NCI-H446 (cell line): ENCODE measurements around the gene EFNB2.

ENCODE experiments used
- DNase-seq, 2 experiments: peaks; one replicate each; lab custom pipeline; 2025; lab: John Stamatoyannopoulos, UW

The EFNB2 gene

GRCh38 chr13:106535552-106536243, at the start of gene EFNB2:
TSS of gene EFNB2 (minus strand) at chr13:106535662. CDS start at chr13:106534964, 698 bp downstream.
- DNase-seq: peak; percentile 51 to 93

DNA sequence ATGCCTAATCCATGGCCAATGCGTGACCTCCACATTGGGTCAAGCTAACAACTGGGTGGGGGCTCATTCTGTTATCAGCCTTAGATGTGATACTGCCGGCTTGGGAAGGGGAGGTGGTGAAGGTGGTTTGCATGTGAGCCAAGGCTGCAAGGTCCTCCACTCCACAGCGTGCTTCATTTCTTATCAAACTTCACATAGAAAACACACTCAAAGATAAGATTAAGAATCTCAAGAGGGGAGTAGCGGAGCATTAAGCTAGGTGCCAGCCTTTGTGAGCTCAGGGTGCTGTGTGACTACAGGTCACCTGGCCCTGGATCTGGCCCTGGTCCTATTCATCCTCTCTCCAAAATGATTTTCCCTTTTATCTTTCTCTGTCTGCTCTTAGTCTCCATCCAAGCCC, 45.8 kb upstream of the EFNB2 start:
- no peak for DNase-seq

DNA sequence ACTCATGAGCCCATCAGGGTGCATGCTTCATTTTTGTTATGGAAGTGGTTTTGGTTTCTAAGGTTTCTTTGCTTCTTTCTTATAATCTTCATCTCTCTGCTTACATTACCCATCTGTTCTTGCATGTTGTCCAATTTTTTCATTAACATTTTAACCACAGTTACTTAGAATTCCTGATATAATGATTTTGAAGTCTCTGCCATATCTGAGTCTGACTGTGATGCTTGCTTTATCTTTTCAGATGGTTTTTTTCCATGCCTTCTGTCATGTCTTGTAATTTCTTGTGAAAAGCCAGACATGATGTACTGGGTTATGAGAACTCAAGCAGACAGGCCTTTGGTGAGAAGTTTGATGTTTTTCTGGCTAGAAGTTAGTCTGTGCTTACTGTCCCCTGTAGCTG, 40.4 kb upstream of the EFNB2 start:
- no peak for DNase-seq

DNA sequence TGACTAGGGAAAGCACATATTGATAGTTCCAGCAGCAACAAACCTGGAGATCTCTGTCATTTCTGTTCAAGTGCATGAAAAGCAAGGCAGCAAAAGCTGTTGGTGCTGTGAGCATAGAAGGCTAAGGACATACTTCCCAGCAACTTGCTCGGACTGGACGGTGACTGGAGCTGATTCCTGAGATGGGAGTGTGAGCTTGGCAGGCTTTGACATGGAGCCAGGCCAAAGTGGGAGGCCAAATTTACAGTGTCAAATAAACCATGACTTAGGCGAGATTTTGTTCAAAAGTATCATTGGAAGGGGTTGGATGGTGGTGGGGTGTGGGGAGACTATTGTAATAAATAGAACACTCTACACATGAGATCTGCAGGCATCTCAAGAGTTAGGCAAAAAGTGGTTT, 38.4 kb upstream of the EFNB2 start:
- peak in 1 of 2 experiments; percentile 7 for DNase-seq

- no peak for DNase-seq
Observed at GRCh38 chr13:106573284-106573846, 37.9 kb upstream of the EFNB2 start.

DNA sequence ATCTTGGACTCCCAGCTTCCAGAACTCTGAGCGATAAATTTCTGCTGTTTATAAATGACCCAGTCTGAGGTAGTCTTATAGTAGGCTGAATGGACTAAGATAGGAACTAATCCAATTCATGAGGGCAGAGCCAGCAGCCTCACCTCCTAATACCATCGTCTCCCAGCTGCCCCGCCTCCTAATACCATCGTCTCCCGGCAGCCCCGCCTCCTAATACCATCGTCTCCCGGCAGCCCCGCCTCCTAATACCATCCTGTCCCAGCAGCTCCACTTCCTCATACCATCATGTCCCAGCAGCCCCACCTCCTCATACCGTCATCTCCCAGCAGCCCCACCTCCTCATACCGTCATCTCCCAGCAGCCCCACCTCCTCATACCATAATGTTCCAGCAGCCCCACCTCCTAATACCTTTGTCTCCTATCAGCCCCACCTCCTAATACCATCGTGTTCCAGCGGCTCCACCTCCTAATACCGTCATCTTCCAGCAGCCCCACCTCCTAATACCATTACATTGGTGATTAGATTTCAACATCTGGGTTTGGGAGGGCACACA, 34.9 kb upstream of the EFNB2 start:
- DNase-seq: no peak

DNA sequence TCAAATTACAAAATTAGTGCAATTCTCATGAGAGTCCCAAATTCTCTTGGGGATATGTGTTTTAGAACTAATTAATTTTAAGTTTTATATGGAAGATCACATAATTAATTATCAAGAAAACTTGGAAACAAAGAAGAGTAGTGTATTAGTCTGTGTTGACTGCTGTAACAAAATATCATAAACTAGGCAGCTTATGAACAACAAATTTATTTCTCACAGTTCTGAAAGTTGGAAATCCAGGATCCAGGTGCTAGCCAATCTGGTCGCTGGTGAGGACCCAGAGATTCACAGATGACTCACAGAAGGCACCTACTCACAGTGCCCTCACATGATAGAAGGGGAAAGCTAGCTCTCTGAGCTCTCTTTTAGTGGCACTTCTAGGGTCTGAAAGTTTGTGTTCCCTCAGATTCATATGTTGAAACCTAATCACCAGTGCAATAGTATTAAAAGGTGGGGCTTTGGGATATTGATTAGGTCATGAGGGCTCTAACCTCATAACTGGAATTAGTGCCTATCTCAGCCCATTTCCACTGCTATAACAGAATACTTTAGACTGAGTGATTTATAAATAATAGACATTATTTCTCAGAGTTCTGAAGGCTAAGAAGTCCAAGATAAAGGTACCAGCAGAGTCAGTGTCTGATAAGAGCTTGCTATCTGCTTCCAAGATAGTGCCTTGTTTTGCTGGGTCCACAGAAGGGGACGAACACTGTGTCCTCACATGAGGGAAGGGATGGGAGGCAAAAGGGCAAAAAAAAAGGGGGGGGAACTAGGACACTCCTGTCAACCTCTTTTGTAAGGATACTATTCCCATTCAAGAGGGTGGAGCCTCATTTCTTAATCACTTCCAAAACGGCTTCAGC, 34.0 kb upstream of the EFNB2 start:
- no peak for DNase-seq

- DNase-seq: no peak
Observed at GRCh38 chr13:106568299-106569003, 33.0 kb upstream of the EFNB2 start.

DNA sequence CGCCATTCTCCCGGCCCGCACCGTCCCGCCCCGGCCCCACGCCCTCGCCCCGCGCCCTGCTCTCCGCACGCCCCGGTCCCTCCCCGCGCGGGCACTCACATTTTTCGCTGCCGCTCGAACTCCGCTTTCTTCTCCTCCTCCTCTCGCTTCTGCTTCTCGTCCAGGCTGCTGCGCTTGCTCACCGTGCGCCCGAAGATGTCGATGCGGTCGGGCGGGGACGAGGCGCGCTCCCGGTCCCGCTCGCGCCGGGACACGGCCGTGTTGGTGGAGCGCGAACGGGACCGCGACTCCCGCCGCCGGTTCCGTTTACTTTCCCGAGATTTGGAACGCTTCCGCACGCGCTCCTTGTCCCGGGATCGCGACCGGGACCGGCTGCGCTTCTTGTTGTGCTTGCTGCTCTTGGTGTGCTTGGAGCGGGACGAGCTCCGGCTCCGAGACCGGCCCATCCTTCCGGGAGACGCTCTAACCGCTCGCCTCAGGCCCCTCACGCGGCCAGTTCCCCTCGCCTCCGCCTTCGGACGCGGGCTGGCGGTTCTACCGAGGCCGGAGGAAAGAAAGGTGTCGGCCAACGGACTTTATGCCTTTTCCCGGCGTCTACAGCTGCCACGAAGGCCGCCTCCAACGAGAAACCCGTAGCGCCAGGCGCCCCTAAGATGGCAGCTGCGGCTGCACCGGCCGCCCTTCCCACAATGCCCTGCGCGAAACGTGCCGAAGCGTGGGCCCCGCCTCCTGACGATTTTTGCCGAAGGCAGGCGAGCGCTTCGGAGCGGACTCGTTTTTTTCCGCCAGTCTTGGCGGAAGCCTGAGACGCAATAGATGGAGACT, 32.2 kb upstream of the EFNB2 start, which contains the start of gene ARGLU1:
TSS of gene ARGLU1 (minus strand) at position 664 of the 825 bp plus-strand sequence. CDS start at position 446, 218 bp downstream.
- DNase-seq: peak; percentile 71 to 89

DNA sequence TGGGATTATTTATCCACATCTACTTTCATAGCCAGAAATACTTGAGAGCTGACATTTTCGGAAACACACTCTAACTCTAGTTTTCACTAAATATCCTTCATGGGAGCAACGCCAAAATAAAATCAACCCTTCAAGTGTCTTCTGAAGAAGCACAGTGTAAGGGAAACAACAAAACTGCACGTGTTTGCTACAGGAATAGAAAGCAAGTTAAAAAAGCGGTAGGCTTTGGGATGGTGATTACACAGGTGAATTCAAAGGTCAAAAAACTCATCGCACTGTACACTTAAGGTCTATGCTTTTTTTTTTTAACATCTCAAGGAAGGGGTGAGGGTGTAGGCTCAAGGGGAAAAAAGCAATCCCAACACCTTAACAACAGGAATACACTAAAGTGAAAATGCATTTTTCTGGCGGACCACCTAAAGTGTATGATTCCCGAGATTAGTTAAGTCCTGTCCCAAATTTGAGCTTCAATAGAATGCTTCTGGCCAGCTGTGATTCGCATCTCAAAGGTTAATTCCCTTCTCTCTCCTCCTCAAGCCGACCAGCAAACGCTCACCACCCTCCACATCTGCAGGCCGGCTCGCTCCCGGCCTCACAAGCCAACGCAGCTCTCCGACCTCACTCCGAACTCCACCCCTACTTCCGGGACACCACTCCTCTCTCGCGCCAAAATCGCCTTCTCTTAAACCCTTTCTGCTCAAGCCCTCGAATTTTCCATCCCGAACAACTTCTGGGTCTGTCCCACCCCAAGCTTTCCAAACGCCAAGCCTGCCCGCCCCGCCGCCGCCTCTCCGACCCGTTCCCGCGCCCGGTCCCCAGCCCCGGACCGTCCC, 31.4 kb upstream of the EFNB2 start:
- DNase-seq: peak in 1 of 2 experiments; percentile 27

GRCh38 chr13:106565127-106565775, 29.8 kb upstream of the EFNB2 start:
- DNase-seq: no peak

DNA sequence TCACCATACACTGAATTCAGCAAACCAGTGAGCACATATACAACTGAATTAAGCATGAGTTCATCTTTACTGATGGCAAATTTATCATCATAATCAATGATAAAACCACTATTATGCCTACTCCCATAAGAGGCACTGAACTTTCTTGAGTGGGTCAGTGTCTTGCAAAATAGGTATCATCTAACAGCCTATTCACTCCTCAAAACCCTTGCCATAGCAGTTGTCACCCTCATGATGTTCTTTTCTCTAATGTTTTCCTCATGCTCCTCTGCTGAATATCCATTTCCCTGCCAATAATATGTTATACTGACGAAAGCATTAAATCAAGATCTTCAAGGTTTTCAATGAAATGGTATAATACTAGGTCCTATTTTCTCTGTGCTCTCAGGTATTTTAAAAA, 26.8 kb upstream of the EFNB2 start:
- no peak for DNase-seq

DNA sequence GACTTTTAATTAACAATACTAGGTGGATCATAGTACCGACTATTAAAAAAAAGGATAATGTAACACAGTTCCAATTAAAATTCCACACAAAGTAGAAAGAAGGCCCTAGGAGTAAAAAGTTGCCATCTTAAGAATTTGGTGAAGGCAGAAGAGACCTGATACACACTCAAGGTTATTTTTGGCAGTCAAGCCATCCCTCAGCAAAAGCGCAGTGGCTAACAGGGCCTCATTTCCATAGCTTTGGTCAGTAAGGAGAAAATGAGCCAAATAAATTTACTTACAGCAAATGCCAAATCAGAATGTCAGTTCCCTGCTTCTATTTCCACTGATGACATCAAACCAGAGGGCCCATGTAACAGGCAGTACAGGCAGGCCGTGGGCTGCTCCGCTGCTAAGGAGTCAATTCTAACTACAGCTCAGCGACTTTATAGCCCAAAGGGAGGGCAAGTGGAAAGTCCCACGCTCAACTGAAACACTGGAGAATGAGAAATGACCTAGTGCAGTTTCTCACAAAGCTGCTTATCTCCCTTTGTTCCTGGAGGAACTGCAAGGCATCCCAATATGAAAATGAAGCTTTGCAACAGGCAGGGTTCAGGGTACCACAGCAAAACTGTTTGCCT, 26.2 kb upstream of the EFNB2 start:
- DNase-seq: no peak

DNA sequence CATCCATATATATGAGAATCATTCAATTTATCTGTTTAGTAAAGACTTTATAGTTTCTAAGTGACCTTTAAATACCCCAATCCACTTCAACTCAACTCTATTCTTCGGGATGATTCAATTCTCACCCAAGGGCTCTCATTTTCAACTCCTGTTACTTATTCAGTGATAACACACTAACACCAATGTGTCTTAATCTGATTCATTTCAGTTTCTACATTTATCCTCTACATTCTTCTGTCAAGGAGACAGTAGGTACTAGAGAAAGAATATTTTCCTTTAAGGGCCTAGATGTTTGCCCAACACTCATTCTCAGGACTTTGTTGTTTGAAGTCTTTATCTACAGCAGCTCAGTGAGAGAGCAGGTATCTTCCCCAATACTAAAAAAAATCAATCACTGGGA, 25.4 kb upstream of the EFNB2 start:
- DNase-seq: no peak

GRCh38 chr13:106558527-106558926, 23.1 kb upstream of the EFNB2 start:
- DNase-seq: no peak

DNA sequence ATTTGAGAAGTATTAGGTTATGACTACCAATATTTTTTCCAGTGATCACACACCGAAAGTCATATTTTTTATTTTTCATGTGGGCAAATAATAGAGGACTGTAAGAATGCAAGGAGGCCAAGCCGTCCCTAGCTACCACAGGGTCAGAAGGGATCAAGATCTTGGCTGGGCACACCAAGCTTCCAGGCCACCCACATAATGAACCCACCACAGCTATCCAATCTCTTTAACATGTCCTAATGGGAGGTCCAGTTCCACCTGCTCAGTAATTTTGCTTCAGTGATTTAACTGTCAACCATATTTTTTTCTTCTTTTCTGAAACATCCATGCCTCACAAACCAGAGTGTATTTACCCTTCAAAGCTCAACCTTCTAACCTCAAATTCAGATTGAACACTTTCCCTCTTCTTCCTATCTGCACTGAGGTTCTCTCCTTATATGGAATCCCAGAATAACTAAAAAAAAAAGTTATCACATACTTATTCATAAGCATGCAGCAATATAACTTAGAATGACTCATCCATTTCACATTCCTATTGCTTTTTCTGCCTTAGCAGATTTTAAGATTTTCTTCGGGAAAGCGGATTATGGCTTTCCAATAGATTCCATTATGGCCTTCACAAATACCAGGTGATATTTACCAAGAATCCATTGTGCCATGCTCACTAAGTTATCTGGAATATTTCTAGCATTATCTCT, 20.3 kb upstream of the EFNB2 start:
- no peak for DNase-seq

DNA sequence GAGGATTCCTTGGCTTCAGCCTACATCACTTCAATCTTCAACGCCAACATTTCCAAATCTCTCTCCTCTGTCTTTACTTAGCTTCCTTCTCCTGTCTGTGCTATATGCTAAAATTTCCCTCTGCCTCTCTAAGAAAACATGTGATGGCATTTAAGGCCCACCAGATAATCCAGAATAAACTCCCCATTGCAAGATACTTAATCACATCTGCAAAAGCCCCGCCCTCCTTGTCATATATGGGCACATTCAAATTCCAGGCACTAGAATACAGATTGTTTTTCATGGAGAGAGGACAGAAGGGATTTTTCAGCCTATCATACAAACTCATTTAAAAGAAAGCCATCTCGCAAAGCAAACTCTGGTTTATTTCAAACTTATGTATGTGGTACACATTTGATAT, 16.3 kb upstream of the EFNB2 start:
- DNase-seq: no peak

DNA sequence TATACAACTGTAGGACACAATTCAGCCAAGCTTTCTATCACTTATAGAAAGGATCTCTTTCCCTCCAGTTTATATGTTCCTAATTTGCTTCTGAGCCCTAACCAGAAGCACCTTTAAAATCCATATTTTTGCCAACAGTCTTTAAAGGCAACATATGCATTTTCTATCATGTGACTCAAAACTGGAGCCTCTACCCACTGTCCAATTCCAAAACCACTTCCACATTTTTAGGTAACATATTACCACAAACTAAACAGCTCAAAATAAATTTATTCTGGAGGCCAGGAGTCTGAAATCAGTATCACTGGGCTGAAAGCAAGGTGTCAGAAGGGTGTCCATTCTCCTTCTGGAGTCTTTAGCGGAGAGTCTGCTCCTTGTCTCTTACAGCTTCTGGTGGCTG, 15.9 kb upstream of the EFNB2 start:
- no peak for DNase-seq
